Endothelial cell of umbilical vein (primary cell): Measurements from ENCODE around the gene PLA2R1. TPM values are rescaled to one million over a fixed set of nuclear protein-coding genes. Genes with fewer than 3 reads are reported as not detected.

Source experiments
- BruUV-seq: library from RNA; stranded (reverse); fragments of 400-500 nt; replicated peaks from 2 replicates; lab custom pipeline; 2021; lab: Mats Ljungman, UMichigan
- CTCF ChIA-PET: fragments of 300-600, 350-600 bp; sonication (Branson Sonifier 250); formaldehyde crosslinking; loops from one replicate; lab custom pipeline; 2021; ENCODE audit warnings: antibody characterized with exemption, inconsistent platforms; lab: Charles Lee
- POLR2A ChIA-PET: fragments of 300-600, 350-600 bp; sonication (Branson Sonifier 250); formaldehyde crosslinking; loops from one replicate; lab custom pipeline; 2021; ENCODE audit warnings: antibody characterized with exemption, inconsistent platforms; lab: Charles Lee
- DNase-seq: peaks from one replicate; pipeline ENCODE4 v3.0.0-alpha.2; 2011; ENCODE audit warnings: low read depth, low spot score
- FAIRE-seq: peaks from 2 replicates; lab custom pipeline; 2011; peaks lifted over from hg19 to GRCh38; lab: Jason Lieb, UNC
- H2AFZ ChIP-seq: 2 replicates; pipeline ENCODE4 v1.6.0; 2012; ENCODE audit warnings: low read depth, low read length, control low read depth, inconsistent platforms
- H3K27ac ChIP-seq: 2 replicates; pipeline ENCODE4 v1.5.1; 2011; ENCODE audit warnings: low read depth, mild to moderate bottlenecking, control low read depth, low read length, moderate library complexity; ENCODE audit not compliant: insufficient read depth
- H3K27me3 ChIP-seq, 2 experiments: 2 replicates each; pipeline versions ENCODE4 v1.6.0 to v1.6.1; 2011; ENCODE audit warnings: low read length in 2 of 2, mixed read lengths in 1 of 2; ENCODE audit not compliant: control insufficient read depth in 2 of 2, insufficient read depth in 2 of 2
- H3K36me3 ChIP-seq, 2 experiments: 2 replicates in 1 of 2; 3 replicates in 1 of 2; pipeline ENCODE4 v1.5.1; 2011; ENCODE audit warnings: low read length in 2 of 2, mild to moderate bottlenecking in 1 of 2, moderate library complexity in 1 of 2; ENCODE audit not compliant: control insufficient read depth in 2 of 2, insufficient read depth in 2 of 2; ENCODE audit errors: extremely low read depth in 1 of 2
- H3K4me1 ChIP-seq: 3 replicates; pipeline ENCODE4 v1.5.1; 2011; ENCODE audit warnings: mild to moderate bottlenecking, low read length; ENCODE audit not compliant: control insufficient read depth, insufficient read depth; ENCODE audit errors: extremely low read depth
- H3K4me2 ChIP-seq: 2 replicates; pipeline ENCODE4 v1.6.1; 2011; ENCODE audit warnings: low read length, control low read depth, mixed read lengths; ENCODE audit not compliant: insufficient read depth
- H3K4me3 ChIP-seq, 3 experiments: fragments of 200-600 bp in 1 of 3; sonication (generic), shearing (Covaris generic) in 1 of 3; replicated peaks in 1 of 3; 2 replicates each; pipeline ENCODE4 v1.5.1; 2011 to 2016; ENCODE audit warnings: control low read depth in 3 of 3, low read length in 3 of 3, mild to moderate bottlenecking in 2 of 3, inconsistent platforms in 1 of 3, low read depth in 1 of 3, moderate library complexity in 1 of 3; ENCODE audit not compliant: insufficient read depth in 1 of 3
- H3K79me2 ChIP-seq: 2 replicates; pipeline ENCODE4 v1.6.0; 2012; ENCODE audit warnings: low read length, inconsistent platforms; ENCODE audit not compliant: control insufficient read depth, insufficient read depth
- H3K9ac ChIP-seq: replicated peaks from 2 replicates; pipeline ENCODE3; 2011; ENCODE audit warnings: low read length, control low read depth; ENCODE audit not compliant: insufficient read depth; ENCODE audit errors: extremely low read depth
- H3K9me1 ChIP-seq: replicated peaks from 3 replicates; pipeline ENCODE4 v1.6.0; 2011; ENCODE audit warnings: mild to moderate bottlenecking, low read length; ENCODE audit not compliant: control insufficient read depth, insufficient read depth; ENCODE audit errors: extremely low read depth
- H3K9me3 ChIP-seq: replicated peaks from 2 replicates; pipeline ENCODE4 v1.5.1; 2012; ENCODE audit warnings: low read length, inconsistent platforms; ENCODE audit not compliant: control insufficient read depth, insufficient read depth
- H4K20me1 ChIP-seq: replicated peaks from 2 replicates; pipeline ENCODE3; 2011; ENCODE audit warnings: mild to moderate bottlenecking, low read length; ENCODE audit not compliant: control insufficient read depth, insufficient read depth; ENCODE audit errors: extremely low read depth
- CTCF ChIP-seq, 2 donors: IDR thresholded peaks; 1 replicate in 1 of 2; 2 replicates in 1 of 2; pipeline ENCODE4 v1.5.1; 2011; ENCODE audit warnings: low read length in 2 of 2, mild to moderate bottlenecking in 2 of 2, moderate library complexity in 2 of 2, control low read depth in 1 of 2, inconsistent platforms in 1 of 2, low read depth in 1 of 2; ENCODE audit not compliant: insufficient read depth in 1 of 2; ENCODE audit errors: extremely low read depth in 1 of 2
- EZH2 ChIP-seq: IDR thresholded peaks from 2 replicates; pipeline ENCODE4 v1.6.1; 2012; ENCODE audit warnings: borderline replicate concordance, low read depth, mild to moderate bottlenecking, moderate library complexity, low read length, inconsistent platforms; ENCODE audit not compliant: severe bottlenecking
- FOS ChIP-seq: IDR thresholded peaks from 2 replicates; pipeline ENCODE4 v1.6.1; 2011; ENCODE audit warnings: mild to moderate bottlenecking, low read length, moderate library complexity, borderline replicate concordance; ENCODE audit not compliant: insufficient read depth
- GATA2 ChIP-seq: IDR thresholded peaks from 2 replicates; pipeline ENCODE4 v1.7.0; 2011; ENCODE audit warnings: low read depth, mild to moderate bottlenecking, moderate library complexity, mixed read lengths, low read length; ENCODE audit not compliant: insufficient read length, insufficient read depth
- JUN ChIP-seq: IDR thresholded peaks from 2 replicates; pipeline ENCODE4 v1.6.1; 2011; ENCODE audit warnings: borderline replicate concordance, low read depth; ENCODE audit not compliant: insufficient read length, insufficient read depth
- MAX ChIP-seq: IDR thresholded peaks from 2 replicates; pipeline ENCODE4 v1.6.1; 2011; ENCODE audit not compliant: insufficient read depth, insufficient read length
- MYC ChIP-seq: IDR thresholded peaks from one replicate; pipeline ENCODE4 v1.6.1; 2011; ENCODE audit warnings: mild to moderate bottlenecking, low read depth, low read length
- POLR2A ChIP-seq: IDR thresholded peaks from 2 replicates; pipeline ENCODE4 v1.6.1; 2012; ENCODE audit warnings: low read depth, mild to moderate bottlenecking, control low read depth, low read length
- POLR2AphosphoS5 ChIP-seq: IDR thresholded peaks from 2 replicates; pipeline ENCODE4 v1.6.1; 2012; ENCODE audit warnings: low read depth, mild to moderate bottlenecking, control low read depth, low read length, moderate library complexity; ENCODE audit not compliant: insufficient read depth
- dilution Hi-C: fragments of 300-500 bp; cut with MboI; formaldehyde crosslinking; loops from one replicate; pipeline ENCODE4 v1.15.0; 2019; ENCODE audit warnings: low sequenced_read_pairs; ENCODE audit not compliant: extremely low pct_ligation_motif_present
- intact Hi-C: fragments of 100-400 bp; cut with micrococcal nuclease; formaldehyde crosslinking; loops from one replicate; pipeline ENCODE4 v1.10.0; 2022
- polyA plus RNA-seq, 4 experiments: library from polyadenylated mRNA; depleted of rRNA in 3 of 4; stranded (reverse) in 3 of 4; unstranded in 1 of 4; fragments of >200 nt; gene quantifications; 2 replicates each; pipeline versions ENCODE4 v1.2.1 to v1.2.3, GENCODE V29; 2011 to 2012; ENCODE audit warnings: missing spikeins in 1 of 4
- total RNA-seq: library from RNA; stranded (reverse); gene quantifications from 2 replicates; pipeline ENCODE4 v1.2.3, GENCODE V29; 2021

PLA2R1 gene
- total and polyA plus RNA-seq, 2 donors (not counting 3 experiments of a cell fraction or from before 2014, with no cell fraction given) = 6.9 to 14.4 TPM

- Histone ChIP-seq H3K4me3 (no peak overlapping the region), H3K9ac (no peak overlapping the region), H3K9me1 (no peaks in the 10 kb centered on the region), H3K79me2 (no peaks in the 10 kb centered on the region), H3K9me3 (no peaks in the 10 kb centered on the region), H3K4me2 (no peak overlapping the region), H3K4me1 (peaks cover 4% of the 10 kb centered on the region), H2AFZ (no peak overlapping the region), H3K27ac (no peak overlapping the region), H3K36me3 (no peaks in the 10 kb centered on the region), H4K20me1 (no peaks in the 10 kb centered on the region), H3K27me3 (no peaks in the 10 kb centered on the region)
- dilution Hi-C loops = no loop called here
- no TSS peak for BruUV-seq
- TF ChIP-seq EZH2 = no peak
- no peak for TF ChIP-seq GATA2
- TF ChIP-seq MYC = no peak
- TF ChIP-seq JUN = no peak
- no peak for TF ChIP-seq POLR2AphosphoS5
- no peak for TF ChIP-seq CTCF (IDR thresholded peaks at IDR 0.05; ENCODE audit: extremely low read depth in 1 of 2, insufficient read depth in 1 of 2, low read depth in 1 of 2, low read length in 2 of 2)
- TF ChIP-seq POLR2A = no peak
- no peak for TF ChIP-seq MAX
- TF ChIP-seq FOS = no peak
- CTCF ChIA-PET = interaction anchor here (0.9 to 1.4 kb wide), 2 partner anchors 10 to 31 kb away, joined by 3 read pairs; no protein-coding TSS in a partner anchor
- no peak for DNase-seq
- no peak for FAIRE-seq
- intact Hi-C loops = no loop called here
- POLR2A ChIA-PET = no interaction called here
Observed at GRCh38 chr2:159890551-159891266, 171.7 kb downstream of the PLA2R1 start.
